WERI-Rb-1 (cell line): ENCODE data around the gene IL18RAP.

ENCODE experiments used
- DNase-seq: peaks from one replicate; pipeline ENCODE4 v3.0.0-alpha.2; 2020
- H3K27ac ChIP-seq: fragments of 250-450 bp; sonication (Bioruptor Pico); 2 replicates; pipeline ENCODE4 v1.5.1; 2020; ENCODE audit warnings: mild to moderate bottlenecking, moderate library complexity
- H3K27me3 ChIP-seq: fragments of 250-450 bp; sonication (Bioruptor Pico); 2 replicates; pipeline ENCODE4 v1.5.1; 2021; ENCODE audit warnings: mild to moderate bottlenecking, low read depth, moderate library complexity; ENCODE audit not compliant: insufficient read depth, severe bottlenecking
- H3K36me3 ChIP-seq: fragments of 250-450 bp; sonication (Bioruptor Pico); 2 replicates; pipeline ENCODE4 v1.5.1; 2020; ENCODE audit warnings: mild to moderate bottlenecking, moderate library complexity
- H3K4me3 ChIP-seq: 2 replicates; pipeline ENCODE4 v1.5.1; 2011; ENCODE audit warnings: low read depth, mild to moderate bottlenecking, control low read depth, low read length
- H3K9me3 ChIP-seq: fragments of 250-450 bp; sonication (Bioruptor Pico); 2 replicates; pipeline ENCODE4 v1.5.1; 2021; ENCODE audit warnings: mild to moderate bottlenecking, moderate library complexity; ENCODE audit not compliant: severe bottlenecking
- CTCF ChIP-seq: IDR thresholded peaks from 2 replicates; pipeline ENCODE4 v1.5.1; 2011; ENCODE audit warnings: low read depth, mild to moderate bottlenecking, control low read depth, inconsistent platforms, low read length

The IL18RAP gene

GRCh38 chr2:102396012-102396411, 26.9 kb upstream of the IL18RAP start:
- H3K27ac ChIP-seq, result no peak overlapping the region
- H3K36me3 ChIP-seq, result no peaks in the 10 kb centered on the region
- peaks cover 78% of the 10 kb centered on the region for H3K27me3 ChIP-seq
- TF ChIP-seq CTCF, result no peak
- H3K4me3 ChIP-seq, result no peak overlapping the region
- H3K9me3 ChIP-seq, result no peaks in the 10 kb centered on the region
- no peak for DNase-seq

GRCh38 chr2:102397209-102397608, 25.8 kb upstream of the IL18RAP start:
- Histone ChIP-seq H3K9me3 (no peaks in the 10 kb centered on the region), H3K36me3 (no peaks in the 10 kb centered on the region), H3K27me3 (peaks cover 81% of the 10 kb centered on the region)

GRCh38 chr2:102399499-102400141, 23.3 kb upstream of the IL18RAP start:
- TF ChIP-seq CTCF, result no peak
- peaks cover 73% of the 10 kb centered on the region for H3K27me3 ChIP-seq

More at GRCh38 chr2:102397209-102397608, 25.8 kb upstream of the IL18RAP start:
- TF ChIP-seq CTCF, result no peak
- DNase-seq, result no peak
- no peak overlapping the region for H3K4me3 ChIP-seq
- H3K27ac ChIP-seq, result no peak overlapping the region

GRCh38 chr2:102401456-102401855, 21.5 kb upstream of the IL18RAP start:
- no peak for TF ChIP-seq CTCF
- Histone ChIP-seq H3K9me3 (no peaks in the 10 kb centered on the region), H3K36me3 (no peaks in the 10 kb centered on the region), H3K4me3 (no peak overlapping the region), H3K27ac (no peak overlapping the region), H3K27me3 (peaks cover 60% of the 10 kb centered on the region)
- no peak for DNase-seq

More at GRCh38 chr2:102399499-102400141, 23.3 kb upstream of the IL18RAP start:
- Histone ChIP-seq H3K4me3 (no peak overlapping the region), H3K36me3 (no peaks in the 10 kb centered on the region), H3K9me3 (no peaks in the 10 kb centered on the region), H3K27ac (no peak overlapping the region)
- DNase-seq, result no peak

- H3K4me3 ChIP-seq, result no peak overlapping the region
- H3K36me3 ChIP-seq, result no peaks in the 10 kb centered on the region
- DNase-seq, result no peak
- H3K9me3 ChIP-seq, result no peaks in the 10 kb centered on the region
- no peak for TF ChIP-seq CTCF
- no peak overlapping the region for H3K27ac ChIP-seq
- H3K27me3 ChIP-seq, result peaks cover 57% of the 10 kb centered on the region
Observed at GRCh38 chr2:102401865-102402264, 21.1 kb upstream of the IL18RAP start.

- no peak for DNase-seq
- H3K27ac ChIP-seq, result no peak overlapping the region
- H3K4me3 ChIP-seq, result no peak overlapping the region
- TF ChIP-seq CTCF, result no peak
- peaks cover 39% of the 10 kb centered on the region for H3K27me3 ChIP-seq
- no peaks in the 10 kb centered on the region for H3K36me3 ChIP-seq
- H3K9me3 ChIP-seq, result no peaks in the 10 kb centered on the region
Observed at GRCh38 chr2:102410952-102411351, 12.0 kb upstream of the IL18RAP start.
